SK-N-MC (cell line): ENCODE results near the gene ZFTA.

Experiments
- DNase-seq: peaks from one replicate; pipeline ENCODE4 v3.0.0-alpha.2; 2011; ENCODE audit warnings: low read depth, low spot score
- H3K27ac ChIP-seq: fragments of 200-600 bp; sonication (generic); 2 replicates; pipeline ENCODE4 v1.5.1; 2016; ENCODE audit warnings: mixed run types
- H3K36me3 ChIP-seq: fragments of 200-600 bp; sonication (generic); 2 replicates; pipeline ENCODE4 v1.6.1; 2017; ENCODE audit warnings: antibody characterized with exemption, low read length, mixed read lengths; ENCODE audit not compliant: insufficient read depth
- H3K4me3 ChIP-seq: fragments of 200-600 bp; sonication (generic); 2 replicates; pipeline ENCODE4 v1.5.1; 2016
- H3K9ac ChIP-seq: fragments of 200-600 bp; sonication (generic); 2 replicates; pipeline ENCODE4 v1.8.0; 2017; ENCODE audit warnings: mixed run types, mixed read lengths; ENCODE audit not compliant: insufficient read length
- H3K9me3 ChIP-seq: fragments of 200-600 bp; sonication (generic); 2 replicates; pipeline ENCODE4 v1.6.1; 2017; ENCODE audit warnings: low read depth, mild to moderate bottlenecking, antibody characterized with exemption, low read length, moderate library complexity, mixed read lengths
- EZH2 ChIP-seq: fragments of 200-600 bp; sonication (generic); IDR thresholded peaks from one replicate; pipeline ENCODE4 v1.6.1; 2017; ENCODE audit warnings: antibody characterized with exemption
- FOXP2 ChIP-seq: optimal IDR thresholded peaks from 2 replicates; pipeline ENCODE3; 2011; ENCODE audit warnings: mild to moderate bottlenecking, moderate library complexity; ENCODE audit not compliant: insufficient read depth; ENCODE audit errors: extremely low read length, control extremely low read depth
- POLR2AphosphoS5 ChIP-seq: IDR thresholded peaks from 2 replicates; pipeline ENCODE4 v1.6.1; 2012; ENCODE audit warnings: mild to moderate bottlenecking, low read depth, low read length, borderline replicate concordance

The ZFTA gene

GRCh38 chr11:63805844-63806415 lies 37.4 kb upstream of the ZFTA start:
- no peak overlapping the region for H3K4me3 ChIP-seq
- no peaks in the 10 kb centered on the region for H3K36me3 ChIP-seq
- no peak for DNase-seq
- H3K9ac ChIP-seq, result no peak overlapping the region
- H3K9me3 ChIP-seq, result no peaks in the 10 kb centered on the region
- no peak for TF ChIP-seq POLR2AphosphoS5
- no peak for TF ChIP-seq FOXP2
- TF ChIP-seq EZH2, result no peak
- H3K27ac ChIP-seq, result no peak overlapping the region

- TF ChIP-seq FOXP2, result no peak
- no peak for TF ChIP-seq EZH2
- no peak for TF ChIP-seq POLR2AphosphoS5
- H3K4me3 ChIP-seq, result no peak overlapping the region
- H3K9ac ChIP-seq, result no peak overlapping the region
- no peaks in the 10 kb centered on the region for H3K36me3 ChIP-seq
- DNase-seq, result no peak
- no peak overlapping the region for H3K27ac ChIP-seq
- H3K9me3 ChIP-seq, result no peaks in the 10 kb centered on the region
These were observed 35.7 kb upstream of the ZFTA start for GRCh38 chr11:63804259-63804658.

GRCh38 chr11:63802637-63803414 lies 34.3 kb upstream of the ZFTA start:
- TF ChIP-seq EZH2 (no peak), POLR2AphosphoS5 (no peak), FOXP2 (no peak)
- Histone ChIP-seq H3K27ac (no peak overlapping the region), H3K4me3 (no peak overlapping the region), H3K9me3 (no peaks in the 10 kb centered on the region), H3K9ac (no peak overlapping the region), H3K36me3 (no peaks in the 10 kb centered on the region)
- DNase-seq, result no peak

GRCh38 chr11:63800921-63801320 lies 32.3 kb upstream of the ZFTA start:
- H3K36me3 ChIP-seq, result no peaks in the 10 kb centered on the region
- no peak for TF ChIP-seq EZH2
- TF ChIP-seq POLR2AphosphoS5, result no peak
- no peak for TF ChIP-seq FOXP2
- H3K9me3 ChIP-seq, result no peaks in the 10 kb centered on the region
- H3K27ac ChIP-seq, result no peak overlapping the region
- no peak for DNase-seq
- H3K4me3 ChIP-seq, result no peak overlapping the region
- no peak overlapping the region for H3K9ac ChIP-seq

GRCh38 chr11:63795066-63795465 lies 26.5 kb upstream of the ZFTA start:
- Histone ChIP-seq H3K4me3 (no peak overlapping the region), H3K9ac (no peak overlapping the region), H3K27ac (no peak overlapping the region), H3K36me3 (no peaks in the 10 kb centered on the region), H3K9me3 (no peaks in the 10 kb centered on the region)
- TF ChIP-seq POLR2AphosphoS5 (no peak), FOXP2 (no peak), EZH2 (no peak)
- no peak for DNase-seq

GRCh38 chr11:63793161-63793560 lies 24.6 kb upstream of the ZFTA start:
- H3K4me3 ChIP-seq, result no peak overlapping the region
- DNase-seq, result no peak
- H3K9me3 ChIP-seq, result no peaks in the 10 kb centered on the region
- H3K36me3 ChIP-seq, result no peaks in the 10 kb centered on the region
- no peak overlapping the region for H3K9ac ChIP-seq
- no peak overlapping the region for H3K27ac ChIP-seq
- TF ChIP-seq FOXP2 (no peak), POLR2AphosphoS5 (no peak), EZH2 (no peak)

GRCh38 chr11:63791495-63792167 lies 23.1 kb upstream of the ZFTA start:
- no peaks in the 10 kb centered on the region for H3K9me3 ChIP-seq
- DNase-seq, result no peak
- H3K9ac ChIP-seq, result no peak overlapping the region
- no peak overlapping the region for H3K4me3 ChIP-seq
- no peaks in the 10 kb centered on the region for H3K36me3 ChIP-seq
- no peak for TF ChIP-seq EZH2
- no peak overlapping the region for H3K27ac ChIP-seq

- H3K27ac ChIP-seq, result no peak overlapping the region
- no peaks in the 10 kb centered on the region for H3K9me3 ChIP-seq
- H3K9ac ChIP-seq, result no peak overlapping the region
- TF ChIP-seq FOXP2 (no peak), EZH2 (no peak), POLR2AphosphoS5 (no peak)
- H3K4me3 ChIP-seq, result no peak overlapping the region
- no peak for DNase-seq
- no peaks in the 10 kb centered on the region for H3K36me3 ChIP-seq
These were observed 17.2 kb upstream of the ZFTA start for GRCh38 chr11:63785823-63786222.
